ENCODE data around the gene SRGN. TPM values are rescaled to one million over a fixed set of nuclear protein-coding genes. Genes with fewer than 3 reads are reported as not detected.

The SRGN gene
- polyA plus RNA-seq, 3 donors, result 1,724 to 3,407 (median 1,859) TPM

GRCh38 chr10:69042417-69042816 lies 45.5 kb upstream of the SRGN start:
- Histone ChIP-seq H3K27me3 (ENCODE audit: control insufficient read depth in 2 of 2, insufficient read depth in 2 of 2, low read length in 2 of 2) (no peaks in the 10 kb centered on the region), H2AFZ (ENCODE audit: insufficient read depth, low read depth, low read length, poor library complexity, severe bottlenecking) (no peak overlapping the region), H3K9ac (ENCODE audit: insufficient read depth, low read length, poor library complexity, severe bottlenecking) (no peak overlapping the region), H3K36me3 (replicated peaks in 1 of 2; ENCODE audit: control insufficient read depth in 1 of 2, insufficient read depth in 2 of 2, low read length in 2 of 2) (no peaks in the 10 kb centered on the region), H3K4me2 (replicated peaks; ENCODE audit: extremely low read depth, low read length, poor library complexity, severe bottlenecking) (no peak overlapping the region), H3K4me1 (ENCODE audit: control insufficient read depth in 1 of 2, insufficient read depth in 2 of 2, low read length in 2 of 2) (peaks cover 49 to 52% of the 10 kb centered on the region in 2 donors), H4K20me1 (ENCODE audit: insufficient read depth, low read length) (no peaks in the 10 kb centered on the region), H3K9me3 (replicated peaks in 1 of 2; ENCODE audit: control insufficient read depth in 1 of 2, insufficient read depth in 1 of 2, low read length in 2 of 2) (no peaks in the 10 kb centered on the region), H3K79me2 (ENCODE audit: insufficient read depth, low read length) (peaks cover 22% of the 10 kb centered on the region), H3K4me3 (replicated peaks in 1 of 3; ENCODE audit: low read depth in 2 of 3, low read length in 3 of 3) (no peak overlapping the region), H3K27ac (ENCODE audit: low read depth in 1 of 2, low read length in 2 of 2) (no peak overlapping the region)
- Mint-ChIP-seq H3K4me3 (no peak overlapping the region), H3K4me1 (peaks cover 54% of the 10 kb centered on the region), H3K9me3 (peaks cover 0 to 2% (median 0%) of the 10 kb centered on the region in 7 donors), H3K27ac (peak overlapping the region in 3 of 7 donors; percentile 63 to 69 (median 69)), H3K36me3 (peaks cover 4 to 7% of the 10 kb centered on the region in 2 donors), H3K27me3 (ENCODE audit: low read depth in 3 of 3) (peaks cover 1 to 4% (median 3%) of the 10 kb centered on the region in 3 donors)
- intact Hi-C loops (cut with micrococcal nuclease), result no loop called here
- no peak for TF ChIP-seq CTCF (IDR thresholded peaks at IDR 0.05)
- no peak for DNase-seq
- WGBS (ENCODE audit: insufficient coverage), result 76% methylated on average over 5 of the region's 5 CpGs

DNA sequence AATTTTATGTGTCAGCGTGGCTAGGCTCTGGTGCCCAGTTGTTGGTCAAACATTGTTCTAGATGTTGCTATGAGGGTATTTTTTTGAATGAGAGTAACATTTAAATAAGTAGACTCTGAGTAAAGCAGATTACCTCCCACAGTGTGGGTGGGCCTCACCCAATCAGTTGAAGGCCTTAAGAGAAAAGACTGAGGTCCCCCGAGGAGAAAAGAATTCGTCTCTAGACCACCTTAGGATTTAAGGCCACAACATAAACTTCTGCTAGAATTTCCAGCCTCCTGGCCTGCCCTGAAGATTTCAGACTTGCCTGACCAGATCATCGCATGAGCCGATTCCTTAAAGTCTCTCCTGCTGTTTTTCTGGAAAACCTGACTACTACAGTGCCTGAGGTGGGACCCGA lies 45.1 kb upstream of the SRGN start:
- Mint-ChIP-seq H3K36me3 (peaks cover 4 to 7% of the 10 kb centered on the region in 2 donors), H3K9me3 (peaks cover 0 to 2% (median 0%) of the 10 kb centered on the region in 7 donors), H3K27me3 (ENCODE audit: low read depth in 3 of 3) (peaks cover 0 to 4% (median 0%) of the 10 kb centered on the region in 3 donors), H3K4me1 (peaks cover 57% of the 10 kb centered on the region), H3K4me3 (no peak overlapping the region), H3K27ac (peak overlapping the region in 6 of 7 donors; percentile 37 to 100 (median 56))
- DNase-seq, result no peak
- Histone ChIP-seq H3K4me2 (replicated peaks; ENCODE audit: extremely low read depth, low read length, poor library complexity, severe bottlenecking) (no peak overlapping the region), H3K9me3 (replicated peaks in 1 of 2; ENCODE audit: control insufficient read depth in 1 of 2, insufficient read depth in 1 of 2, low read length in 2 of 2) (no peaks in the 10 kb centered on the region), H3K4me1 (ENCODE audit: control insufficient read depth in 1 of 2, insufficient read depth in 2 of 2, low read length in 2 of 2) (peaks cover 54 to 57% of the 10 kb centered on the region in 2 donors), H3K9ac (ENCODE audit: insufficient read depth, low read length, poor library complexity, severe bottlenecking) (no peak overlapping the region), H3K27me3 (ENCODE audit: control insufficient read depth in 2 of 2, insufficient read depth in 2 of 2, low read length in 2 of 2) (no peaks in the 10 kb centered on the region), H4K20me1 (ENCODE audit: insufficient read depth, low read length) (no peaks in the 10 kb centered on the region), H3K36me3 (replicated peaks in 1 of 2; ENCODE audit: control insufficient read depth in 1 of 2, insufficient read depth in 2 of 2, low read length in 2 of 2) (no peaks in the 10 kb centered on the region), H3K27ac (ENCODE audit: low read depth in 1 of 2, low read length in 2 of 2) (peak overlapping the region in 1 of 2 donors; percentile 100), H3K79me2 (ENCODE audit: insufficient read depth, low read length) (peaks cover 24% of the 10 kb centered on the region), H3K4me3 (replicated peaks in 1 of 3; ENCODE audit: low read depth in 2 of 3, low read length in 3 of 3) (no peak overlapping the region), H2AFZ (ENCODE audit: insufficient read depth, low read depth, low read length, poor library complexity, severe bottlenecking) (no peak overlapping the region)
- TF ChIP-seq CTCF (IDR thresholded peaks at IDR 0.05), result no peak
- intact Hi-C loops (cut with micrococcal nuclease), result no loop called here
- 99% methylated on average over 6 of the region's 6 CpGs for WGBS (ENCODE audit: insufficient coverage)

All from CD14-positive monocyte (primary cell).